ENCODE data around the gene SYMPK.
"Not testable (repeated sequence)": the region's sequence is repeated elsewhere in the genome, so short reads cannot be mapped to it uniquely, and the experiment has no call there.

SYMPK gene

DNA sequence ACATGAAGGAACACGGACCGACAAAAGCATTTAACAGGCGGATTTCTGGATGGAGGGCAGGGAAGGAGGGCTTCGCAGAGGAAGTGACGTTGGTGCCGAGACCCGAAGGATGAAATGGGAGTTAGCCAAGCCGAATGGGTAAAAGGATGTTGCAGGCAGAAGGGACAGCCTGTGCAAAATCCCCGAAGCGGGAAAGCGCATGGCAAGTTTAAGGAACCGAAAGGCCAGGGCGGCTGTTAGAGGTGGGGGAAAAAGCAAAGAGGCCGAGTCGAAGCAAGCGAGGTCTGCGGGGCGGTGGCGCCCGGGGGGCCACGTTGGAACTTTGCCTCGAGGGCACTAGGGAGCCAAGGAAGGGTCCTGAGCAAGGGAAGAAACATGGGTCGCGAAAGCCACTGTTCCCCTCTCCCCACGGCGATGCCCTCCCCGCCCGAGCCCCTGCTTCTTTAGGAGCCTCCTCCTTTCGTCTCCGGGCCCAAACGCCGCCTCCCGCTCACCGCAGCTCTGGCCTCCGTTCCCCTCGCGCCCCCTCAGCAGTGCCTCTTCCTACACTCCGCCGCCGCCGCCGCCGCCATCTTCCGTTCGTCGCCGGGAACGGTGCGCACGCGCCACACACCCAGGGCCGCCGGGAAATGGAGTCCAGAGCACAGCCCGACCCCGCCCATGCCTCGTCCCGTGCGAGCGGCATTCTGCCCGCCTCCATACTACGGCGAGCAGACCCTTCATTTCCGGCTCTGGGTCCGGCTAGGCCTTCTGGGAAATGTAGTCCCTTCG, at the start of gene SYMPK:
TSS of gene SYMPK (minus strand) at position 584 of the 771 bp plus-strand sequence. CDS start 8,652 bp downstream, outside the sequence.
- FAIRE-seq: peak; percentile 96

DNA sequence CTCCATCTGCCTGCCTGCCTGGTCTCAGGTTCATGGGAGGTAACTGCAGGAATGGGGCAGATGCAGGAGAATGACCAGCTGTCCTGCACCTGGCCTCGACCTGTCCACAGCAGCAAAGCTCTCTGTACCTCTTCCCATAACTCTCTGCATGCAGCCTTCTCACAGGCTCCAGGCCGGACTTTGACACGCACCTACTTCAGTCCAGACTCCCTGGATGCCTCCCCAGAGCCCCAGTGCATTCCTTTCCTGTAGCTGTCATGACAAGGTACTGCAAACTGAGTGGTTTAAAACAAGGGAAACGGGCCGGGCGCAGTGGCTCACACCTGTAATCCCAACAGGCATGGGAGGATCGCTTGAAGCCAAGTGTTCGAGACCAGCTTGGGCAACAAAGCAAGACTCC, 48.3 kb upstream of the SYMPK start:
- FAIRE-seq: no peak

DNA sequence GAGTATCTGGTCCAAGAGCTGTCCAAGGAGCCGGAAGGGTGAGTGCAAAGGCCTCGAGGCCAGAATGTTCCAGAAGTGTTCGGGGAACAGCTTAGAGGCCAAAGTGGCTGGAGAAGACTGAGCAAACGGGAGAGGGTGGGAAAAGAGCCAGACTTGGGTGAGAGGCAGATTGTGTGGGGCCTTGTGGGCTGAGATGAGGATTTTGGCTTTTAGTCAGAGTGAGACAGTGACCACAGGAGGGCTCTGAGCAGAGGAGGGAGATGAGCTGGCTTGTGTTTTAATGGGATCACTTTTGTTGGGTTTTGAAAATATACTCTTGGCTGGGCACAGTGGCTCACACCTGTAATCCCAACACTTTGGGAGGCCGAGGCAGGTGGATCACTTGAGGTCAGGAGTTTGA, 46.0 kb upstream of the SYMPK start:
- no peak for FAIRE-seq

DNA sequence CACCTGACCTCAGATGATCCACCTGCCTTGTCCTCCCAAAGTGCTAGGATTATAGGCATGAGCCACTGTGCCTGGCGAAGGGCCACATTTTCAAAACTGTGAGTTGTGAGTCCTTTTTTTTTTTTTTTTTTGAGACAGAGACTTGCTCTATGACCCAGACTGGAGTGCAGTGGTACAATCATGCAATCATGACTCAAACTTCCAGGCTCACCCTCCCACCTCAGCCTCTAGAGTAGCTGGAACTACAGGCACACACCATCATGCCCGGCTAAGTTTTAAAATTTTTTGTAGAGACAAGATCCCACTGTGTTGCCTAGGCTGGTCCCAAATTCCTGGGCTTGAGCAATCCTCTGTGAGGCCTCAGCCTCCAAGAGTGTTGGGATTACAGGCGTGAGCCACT, 43.3 kb upstream of the SYMPK start:
- FAIRE-seq: no peak

DNA sequence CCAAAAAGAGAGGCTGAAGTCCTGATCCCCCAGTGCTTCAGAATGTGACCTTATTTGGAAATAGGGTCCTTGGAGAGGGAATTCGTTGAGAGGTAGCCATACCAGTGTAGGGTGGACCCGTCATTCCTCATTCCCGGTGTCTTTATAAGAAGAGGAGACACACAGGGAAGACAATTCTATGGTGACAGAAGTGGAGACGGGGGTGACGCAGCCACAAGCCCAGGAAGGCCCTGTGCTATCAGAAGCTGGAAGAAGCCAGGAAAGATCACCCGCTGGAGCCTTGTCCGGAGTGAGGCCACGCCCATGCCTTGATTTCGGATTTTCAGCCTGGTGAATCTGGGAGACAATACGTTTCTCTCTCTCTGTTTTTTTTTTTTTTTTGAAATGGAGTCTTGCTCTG, 42.1 kb upstream of the SYMPK start:
- no peak for FAIRE-seq

DNA sequence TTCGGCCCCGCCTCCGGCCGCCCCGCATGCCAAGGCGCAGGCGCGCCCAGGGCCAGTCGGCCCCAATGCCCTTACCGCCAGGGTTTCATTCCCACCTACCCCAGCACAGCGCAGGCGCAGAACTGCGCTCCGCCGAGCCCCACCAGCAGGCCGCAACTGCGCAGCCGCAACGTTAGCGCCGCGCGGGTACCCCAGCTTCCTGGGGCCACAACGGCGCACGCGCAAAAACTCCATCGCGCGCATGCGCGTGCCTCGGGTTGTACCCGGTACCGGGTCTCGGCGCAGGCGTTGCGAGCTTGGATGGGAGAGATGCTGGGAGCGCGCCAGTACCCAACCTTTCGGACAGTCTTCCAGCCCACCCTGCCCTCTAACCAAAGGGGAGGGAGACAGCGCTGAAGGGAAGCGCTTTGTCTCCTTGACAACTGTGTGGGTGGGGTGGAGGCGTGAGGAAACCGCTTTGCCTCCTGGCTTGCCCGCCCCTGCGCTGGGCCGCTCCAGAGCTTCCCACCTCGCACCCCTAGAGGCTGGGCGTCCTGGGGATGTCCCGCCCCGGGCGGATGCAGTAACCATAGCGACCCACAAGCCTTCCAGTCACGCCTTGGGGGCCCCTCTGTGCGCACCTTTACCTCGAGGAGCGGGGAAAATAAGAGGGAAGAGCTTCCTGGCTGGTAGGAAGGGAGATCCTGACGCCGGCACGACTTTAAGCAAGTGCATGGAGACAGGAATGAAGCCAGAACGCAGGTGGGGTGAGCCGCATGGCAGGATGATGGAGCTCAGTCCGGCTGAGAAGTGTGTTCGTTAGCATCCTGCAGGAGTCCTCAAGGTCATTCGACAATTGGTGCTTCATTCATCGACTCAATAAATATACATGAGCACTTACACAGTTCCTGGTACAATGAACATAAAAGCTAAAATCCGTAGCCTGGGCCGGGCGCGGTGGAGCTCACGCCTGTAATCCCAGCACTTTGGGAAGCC, 40.0 kb upstream of the SYMPK start:
- FAIRE-seq: peak; percentile 94

DNA sequence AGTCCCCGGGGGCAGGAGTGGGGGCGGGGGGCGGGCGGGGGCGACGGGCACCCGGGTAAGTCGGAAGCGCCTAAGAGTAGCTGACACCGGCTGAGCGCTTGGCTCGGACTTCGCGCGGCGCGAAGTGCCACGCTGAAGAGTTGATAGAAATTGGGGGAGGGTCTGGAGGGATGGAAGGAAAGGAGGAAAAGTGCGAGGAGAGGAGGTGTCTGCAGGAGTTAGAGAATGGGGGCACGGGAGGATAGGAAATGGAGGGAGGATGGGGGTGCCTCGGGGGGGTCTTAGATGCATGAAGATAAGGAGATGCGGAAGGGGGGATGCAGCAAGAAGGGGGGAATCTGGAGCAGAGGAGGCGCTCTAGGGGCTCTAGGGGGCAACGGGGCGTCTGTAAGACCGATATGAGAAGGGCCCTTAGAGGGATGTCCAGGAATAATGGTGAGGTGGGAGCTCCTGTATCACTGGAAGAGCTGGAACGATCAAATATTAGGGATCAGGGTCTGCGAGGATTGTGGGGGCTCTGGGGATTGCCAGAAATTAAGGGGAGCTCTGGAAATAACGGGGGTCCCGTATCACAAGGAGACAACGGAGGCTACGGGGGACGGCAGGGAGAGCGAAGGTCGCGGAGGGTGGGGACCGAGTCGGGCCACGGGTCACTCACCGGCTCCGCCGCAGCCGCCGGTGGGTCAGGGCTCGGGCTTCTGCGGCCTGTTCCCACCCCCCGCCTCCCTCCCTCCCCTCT, 39.1 kb upstream of the SYMPK start, which contains the start of gene MYPOP:
TSS of gene MYPOP (minus strand) at position 702 of the 739 bp plus-strand sequence. CDS start 840 bp downstream, outside the sequence.
- FAIRE-seq: no peak

DNA sequence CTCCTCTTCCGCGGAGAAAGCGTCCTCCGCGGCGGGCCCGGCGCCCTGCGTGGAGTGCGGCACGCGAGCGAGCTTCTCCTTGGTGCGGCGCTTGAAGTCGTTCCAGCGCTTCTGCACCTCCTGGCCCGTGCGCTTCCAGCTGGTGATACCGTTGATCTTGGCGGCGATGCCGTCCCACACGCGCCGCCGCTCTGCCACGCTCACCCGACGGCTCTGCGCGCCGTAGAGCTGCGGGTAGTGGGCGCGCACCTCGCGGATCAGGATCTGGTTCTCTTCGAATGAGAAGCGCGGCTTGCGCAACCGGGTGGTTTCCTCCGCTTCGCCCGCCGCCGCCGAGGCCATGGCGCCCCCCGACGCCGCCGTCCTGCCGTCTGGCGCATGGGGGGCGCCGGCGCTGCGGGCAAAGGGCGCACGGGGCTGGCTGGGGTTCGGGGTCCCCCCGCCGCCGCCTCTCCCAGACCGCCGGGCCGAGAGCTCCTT, 38.5 kb upstream of the SYMPK start:
- FAIRE-seq: no peak

DNA sequence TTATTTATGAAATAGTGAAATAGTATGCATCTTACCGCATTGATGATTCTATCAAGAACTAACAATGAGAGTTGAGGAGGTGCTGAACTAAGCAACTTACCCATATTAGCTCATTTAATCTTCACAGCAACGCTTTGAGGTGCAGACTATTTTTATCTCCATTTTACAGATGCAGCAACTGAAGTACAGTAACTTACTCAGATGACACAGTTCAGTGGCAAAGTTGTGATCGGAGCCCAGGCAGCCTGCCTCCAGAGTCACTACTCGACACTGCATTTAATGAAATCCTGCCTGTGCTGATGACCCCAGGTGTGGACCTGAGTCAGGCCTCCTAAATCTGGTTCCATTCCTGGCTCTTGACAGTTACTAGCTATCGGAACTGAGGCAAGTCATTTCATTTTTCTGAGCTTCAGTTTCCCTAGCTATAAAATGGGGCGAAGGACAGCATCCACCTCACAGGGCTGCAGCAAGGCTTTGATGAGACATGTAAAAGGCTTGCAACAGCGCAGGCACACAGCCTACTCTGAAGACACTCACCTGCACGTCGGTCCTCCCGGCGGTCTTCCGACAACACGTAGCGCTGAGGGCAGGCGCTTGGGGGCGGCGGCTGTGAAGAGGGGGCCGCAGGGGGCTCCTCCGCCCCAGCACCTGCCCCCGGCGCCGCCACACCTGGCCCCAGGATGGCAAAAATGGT, 37.9 kb upstream of the SYMPK start:
- FAIRE-seq: no peak

DNA sequence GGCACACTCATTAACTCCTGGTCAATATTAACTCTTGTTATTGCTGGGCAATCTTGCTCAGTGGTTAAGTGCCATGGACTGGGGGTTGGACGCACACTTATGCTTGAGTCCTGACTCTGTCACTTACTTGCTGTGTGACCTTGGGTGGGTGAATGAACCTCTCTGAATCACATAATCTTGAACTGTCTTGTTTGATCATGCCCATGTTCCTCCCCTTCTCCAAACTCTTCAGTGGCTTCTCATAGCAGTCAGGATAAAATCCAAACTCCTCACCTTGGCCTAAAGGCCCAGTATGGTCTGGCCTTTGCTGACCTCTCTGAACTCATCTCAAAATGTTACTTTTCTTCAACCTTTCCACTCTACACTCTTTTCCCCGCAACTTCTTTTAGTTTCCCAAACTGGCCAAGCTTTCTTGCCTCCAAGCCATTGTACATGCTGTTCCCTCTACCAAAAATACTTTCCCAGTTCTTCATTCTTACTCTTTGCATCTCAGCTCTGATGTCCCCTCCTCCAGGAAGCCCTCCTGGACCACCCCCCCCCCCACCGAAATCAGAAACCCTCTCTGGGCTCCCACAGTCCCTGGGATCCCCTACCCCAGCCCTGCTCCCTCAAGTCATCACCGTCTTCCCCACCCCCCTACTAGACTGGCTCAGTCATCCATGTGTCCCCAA, 37.1 kb upstream of the SYMPK start:
- no peak for FAIRE-seq

DNA sequence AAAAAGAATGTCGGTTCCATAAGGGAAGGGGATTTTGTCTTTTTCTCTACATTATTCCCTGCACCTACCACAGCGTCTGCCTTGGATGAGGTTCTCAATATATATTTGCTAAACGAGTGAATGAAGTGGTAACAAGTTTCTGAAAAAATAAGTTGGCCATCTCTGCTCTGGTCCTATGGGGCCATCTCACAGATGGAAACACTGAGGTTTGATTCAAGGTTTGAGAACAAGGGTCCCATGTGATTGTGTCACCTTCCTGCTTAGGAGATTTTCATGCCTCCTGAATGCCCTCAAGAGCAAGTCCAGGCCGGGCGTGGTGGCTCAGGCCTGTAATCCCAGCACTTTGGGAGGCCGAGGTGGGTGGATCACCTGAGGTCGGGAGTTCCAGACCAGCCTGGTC, 36.3 kb upstream of the SYMPK start:
- FAIRE-seq: no peak

DNA sequence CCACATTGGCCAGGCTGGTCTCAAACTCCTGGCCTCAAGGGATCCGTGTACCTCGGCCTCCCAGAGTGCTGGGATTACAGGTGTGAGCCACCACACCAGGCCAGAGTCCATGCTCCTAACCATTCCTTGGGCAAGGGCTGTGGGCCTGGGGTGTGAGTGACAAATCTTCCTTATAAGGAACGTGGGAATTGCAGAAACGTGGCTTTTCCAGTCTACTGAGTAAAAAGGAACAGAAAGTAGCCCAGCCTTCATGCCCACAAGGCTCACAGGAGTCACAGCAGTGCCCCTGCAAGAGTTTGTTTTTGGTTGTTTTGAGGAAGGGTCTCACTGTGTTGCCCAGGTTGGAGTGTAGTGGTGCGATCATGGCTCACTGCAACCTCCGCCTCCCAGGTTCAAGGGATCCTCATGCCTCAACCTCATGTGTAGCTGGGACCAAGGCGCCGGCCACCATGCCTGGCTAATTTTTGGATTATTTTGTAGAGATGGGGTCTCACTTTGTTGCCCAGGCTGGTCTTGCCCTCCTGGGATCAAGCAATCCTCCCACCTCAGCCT, 34.4 kb upstream of the SYMPK start:
- no peak for FAIRE-seq

DNA sequence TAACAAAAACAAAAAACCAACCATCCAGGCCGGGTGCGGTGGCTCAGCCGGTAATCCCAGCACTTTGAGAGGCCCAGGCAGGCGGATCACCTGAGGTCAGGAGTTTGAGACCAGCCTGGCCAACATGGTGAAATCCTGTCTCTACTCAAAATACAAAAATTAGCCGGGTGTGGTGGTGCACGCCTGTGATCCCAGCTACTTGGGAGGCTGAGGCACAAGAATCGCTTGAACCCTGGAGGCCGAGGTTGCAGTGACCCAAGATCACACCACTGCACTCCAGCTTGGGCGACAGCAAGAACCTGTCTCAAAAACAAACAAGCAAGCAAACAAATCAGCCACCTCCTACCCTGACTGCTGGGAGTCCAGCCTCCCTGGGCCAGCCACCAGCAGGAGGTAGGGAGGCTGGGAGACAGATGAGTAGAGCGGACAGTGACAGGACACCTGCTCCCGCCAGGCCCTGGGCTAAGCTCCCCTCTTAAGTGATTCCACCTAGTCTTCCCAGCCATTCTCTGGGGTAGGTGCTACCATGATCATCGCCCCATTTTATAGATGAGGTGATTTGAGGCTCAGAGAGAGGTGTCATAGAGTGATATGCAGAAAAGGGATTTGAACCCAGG, 33.1 kb upstream of the SYMPK start:
- not testable (repeated sequence) for FAIRE-seq

DNA sequence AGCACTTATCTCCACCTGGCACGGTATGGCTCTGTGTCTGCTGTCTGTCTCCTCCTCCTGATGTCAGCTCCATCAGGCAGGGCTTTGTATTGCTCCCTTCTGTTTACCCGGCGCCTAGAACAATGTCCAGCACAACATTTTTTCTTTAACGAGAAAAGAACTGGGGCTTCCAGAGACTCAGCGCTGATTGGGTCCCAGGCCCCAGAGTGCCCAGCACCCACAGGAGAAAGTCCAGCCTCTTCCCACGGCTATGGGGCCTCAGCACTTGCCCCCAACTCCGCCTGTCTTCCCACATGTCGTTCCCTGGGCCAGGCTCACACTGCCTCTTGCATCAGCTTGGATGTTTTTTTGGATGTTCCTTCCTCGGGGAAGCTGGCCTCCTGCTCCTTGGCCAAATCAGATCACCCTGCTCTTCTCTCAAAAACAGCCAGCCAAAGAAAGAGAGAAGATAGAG, 32.6 kb upstream of the SYMPK start:
- no peak for FAIRE-seq

DNA sequence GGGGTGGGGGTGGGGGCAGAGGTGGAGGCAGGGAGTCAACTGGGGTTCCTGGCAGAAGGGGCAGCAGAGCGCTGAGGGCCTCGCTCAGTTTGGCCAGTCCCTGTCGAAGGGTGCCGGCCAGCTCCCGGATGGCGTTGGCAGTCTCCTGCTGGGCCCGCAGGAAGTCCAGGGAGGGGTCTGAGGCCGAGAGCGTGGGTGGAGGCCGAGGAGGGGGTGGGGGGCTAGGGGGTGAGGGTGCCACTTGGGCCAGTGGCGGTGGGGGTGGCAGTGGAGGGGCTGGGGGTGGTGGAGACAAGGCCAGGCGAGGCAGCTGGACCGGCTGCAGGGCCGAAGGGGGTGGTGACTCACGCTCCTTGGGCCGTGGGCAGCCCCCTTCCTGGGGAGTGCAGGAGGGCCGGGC, 27.9 kb upstream of the SYMPK start:
- FAIRE-seq: no peak

DNA sequence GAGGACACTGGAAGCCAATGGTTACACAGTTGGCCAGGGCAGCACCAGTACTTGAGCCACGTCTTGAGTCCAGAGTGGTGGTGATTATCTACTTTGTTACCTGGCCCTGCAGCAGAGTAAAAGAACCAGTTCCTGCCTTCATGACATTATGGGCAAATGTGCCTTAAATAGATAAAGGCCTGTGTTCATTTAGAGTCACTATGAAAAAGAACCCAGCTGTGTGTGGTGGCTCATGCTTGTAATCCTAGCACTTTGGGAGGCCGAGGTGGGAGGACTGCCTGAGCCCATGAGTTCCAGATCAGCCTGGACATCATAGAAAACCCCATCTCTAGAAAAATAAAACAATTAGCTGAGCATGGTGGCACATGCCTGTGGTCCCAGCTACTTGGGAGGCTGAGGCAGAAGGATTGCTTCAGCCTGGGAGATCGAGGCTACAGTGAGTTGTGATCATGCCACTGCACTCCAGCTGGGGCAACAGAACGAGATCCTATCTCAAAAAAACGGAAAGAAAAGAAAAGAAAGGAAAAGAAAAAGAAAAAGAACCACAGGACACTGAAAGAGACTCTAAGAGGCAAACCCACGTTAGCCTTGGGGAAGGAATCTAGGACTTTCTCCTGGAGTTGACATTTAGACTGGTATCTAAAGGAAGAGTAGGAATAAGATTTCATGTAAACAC, 26.4 kb upstream of the SYMPK start:
- no peak for FAIRE-seq

DNA sequence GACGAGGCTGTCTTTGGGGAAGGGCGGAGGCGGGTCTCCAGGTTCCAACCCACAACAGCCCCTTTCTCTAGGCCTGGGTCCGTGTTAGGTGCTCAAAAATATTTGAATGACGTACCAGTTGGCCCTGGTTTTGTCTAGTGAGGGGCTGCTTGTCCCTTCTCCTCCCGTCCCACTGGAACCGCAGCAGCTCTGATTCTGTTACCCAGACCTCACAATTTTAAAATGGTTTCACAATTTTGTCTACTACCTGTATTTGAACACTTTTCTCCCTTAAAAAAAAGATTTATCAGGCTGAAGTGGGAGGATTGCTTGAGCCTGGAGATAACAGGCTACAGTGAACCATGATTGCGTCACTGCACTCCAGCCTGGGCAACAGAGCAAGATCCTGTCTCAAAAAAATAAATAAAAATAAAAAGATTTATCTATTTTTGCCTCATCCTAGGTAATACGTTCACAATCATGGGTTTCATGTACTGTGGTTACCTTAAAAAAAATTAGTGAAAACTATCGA, 24.3 kb upstream of the SYMPK start:
- no peak for FAIRE-seq

DNA sequence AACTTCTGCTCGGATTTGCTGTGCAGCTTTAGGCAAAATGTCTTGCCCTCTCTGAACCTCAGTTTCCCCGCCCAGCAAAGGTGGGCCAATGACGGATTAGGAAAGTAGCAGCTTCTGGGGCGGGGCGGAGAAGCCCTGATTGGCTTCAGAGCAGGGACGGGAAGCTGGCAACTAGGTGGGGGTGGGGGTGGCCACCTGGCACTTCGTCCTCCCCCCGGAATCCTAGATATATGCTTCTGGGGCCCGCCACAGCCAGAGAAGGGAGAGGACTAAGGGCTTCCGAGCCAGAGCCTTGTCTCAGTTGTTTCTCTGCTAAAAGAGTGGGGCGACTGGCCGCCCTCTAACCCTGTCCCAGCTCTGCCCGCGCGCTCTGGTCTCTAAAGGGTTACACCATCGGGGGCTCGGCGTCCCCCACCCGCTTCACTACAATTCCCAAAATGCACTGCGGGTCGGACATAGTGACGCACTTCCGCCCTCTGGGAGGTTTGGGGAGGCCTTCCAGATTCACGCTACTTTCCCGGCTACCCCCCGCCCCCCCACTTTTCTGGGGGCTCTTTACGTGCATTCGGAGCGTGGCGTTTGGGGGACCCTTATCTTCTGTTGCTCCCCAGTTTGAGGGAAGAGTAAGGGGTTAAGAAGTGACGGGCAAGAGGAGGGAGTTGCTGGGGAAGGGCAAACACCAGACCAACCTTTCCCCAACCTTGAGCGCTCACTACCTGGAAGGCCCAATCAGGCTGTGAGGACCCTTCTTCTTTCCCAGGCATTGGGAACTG, 23.7 kb upstream of the SYMPK start:
- FAIRE-seq: peak; percentile 82
